HG03108 (cell line): ENCODE data around the gene SERPINB6.
"Not testable (repeated sequence)": the region's sequence is repeated elsewhere in the genome, so short reads cannot be mapped to it uniquely, and the experiment has no call there.

Experiments
- ATAC-seq: cut with Tn5 transposase; IDR thresholded peaks from one replicate; pipeline ENCODE4 v1.9.1; 2021; ENCODE audit warnings: moderate library complexity; ENCODE audit not compliant: unreplicated experiment

Gene SERPINB6

DNA sequence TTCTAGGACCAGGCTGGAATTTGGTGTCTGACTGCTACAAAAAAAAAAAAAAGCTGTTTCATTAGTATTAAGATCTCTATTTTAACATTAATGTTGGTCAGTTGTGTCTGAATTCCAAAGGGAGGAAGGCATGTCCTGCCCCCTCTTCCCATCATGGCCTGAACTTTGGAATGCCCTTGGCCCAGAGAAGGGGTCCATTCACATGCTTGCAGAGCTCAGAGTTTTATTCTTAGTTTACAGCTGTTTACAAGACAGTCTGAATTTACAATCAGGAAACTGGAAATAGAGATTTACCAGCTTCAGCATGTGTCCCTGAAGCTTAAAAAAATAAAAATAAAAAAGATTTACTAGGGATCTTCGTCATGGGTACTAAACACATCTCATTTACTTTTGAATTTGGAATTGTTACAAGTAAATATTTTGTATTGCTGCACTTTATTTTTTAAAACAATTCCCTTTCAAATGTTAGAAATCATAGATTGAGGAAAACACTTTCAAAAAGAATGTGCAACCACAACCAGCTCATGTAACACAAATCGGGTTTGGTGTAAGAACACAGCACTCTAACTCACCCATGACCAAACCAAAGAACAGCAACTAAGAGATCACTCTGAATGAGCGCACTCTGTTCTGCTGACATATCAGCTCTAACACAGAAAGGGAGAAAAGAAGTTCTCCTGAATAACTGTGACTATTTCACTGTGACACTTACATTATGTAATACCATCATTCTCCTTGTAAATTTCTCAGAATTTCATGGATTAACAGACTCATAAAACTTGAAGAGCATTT is 6.6 kb upstream of the SERPINB6 start:
- no peak for ATAC-seq

DNA sequence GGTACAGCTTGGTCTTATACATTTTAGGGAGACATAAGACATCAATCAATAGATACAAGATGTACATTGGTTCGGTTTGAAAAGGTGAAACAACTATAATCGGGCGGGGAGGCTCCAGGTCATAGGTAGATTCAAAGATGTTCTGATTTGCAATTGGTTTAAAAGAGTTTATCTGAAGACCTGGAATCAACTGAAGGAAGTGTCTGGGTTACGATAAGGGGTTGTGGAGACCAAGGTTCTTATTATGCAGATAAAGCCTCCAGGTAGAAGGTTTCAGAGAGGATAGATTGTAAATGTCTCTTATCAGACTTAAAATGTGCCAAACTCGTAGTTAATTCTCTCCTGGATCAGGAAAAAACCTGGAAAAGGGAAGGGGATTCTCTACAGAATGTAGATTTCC is 5.9 kb upstream of the SERPINB6 start:
- ATAC-seq, result no peak

DNA sequence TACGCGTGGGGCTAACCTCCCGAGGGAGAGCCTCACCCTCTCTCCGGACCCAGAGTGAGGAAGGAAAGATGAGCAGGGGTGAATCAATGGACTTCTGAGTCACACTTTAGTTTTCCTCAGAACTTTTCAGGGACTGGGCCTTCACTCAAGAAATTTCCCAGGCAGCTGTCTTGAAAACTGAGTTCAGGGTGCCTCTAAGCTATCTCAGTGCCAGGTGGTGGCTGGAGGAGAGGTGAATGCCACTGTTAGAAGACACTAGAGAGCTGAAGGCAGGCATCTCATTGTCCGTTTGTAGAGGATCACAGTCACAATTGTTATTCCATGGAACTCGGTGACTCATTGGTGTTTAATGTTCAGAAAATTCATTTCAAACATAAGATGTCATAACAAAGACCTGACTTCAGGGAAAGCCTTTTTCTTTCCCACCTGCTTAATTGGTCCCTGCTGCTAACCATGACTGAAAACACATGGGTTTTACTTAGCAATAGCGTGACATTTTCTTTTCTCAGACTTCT is 5.3 kb upstream of the SERPINB6 start:
- no peak for ATAC-seq

DNA sequence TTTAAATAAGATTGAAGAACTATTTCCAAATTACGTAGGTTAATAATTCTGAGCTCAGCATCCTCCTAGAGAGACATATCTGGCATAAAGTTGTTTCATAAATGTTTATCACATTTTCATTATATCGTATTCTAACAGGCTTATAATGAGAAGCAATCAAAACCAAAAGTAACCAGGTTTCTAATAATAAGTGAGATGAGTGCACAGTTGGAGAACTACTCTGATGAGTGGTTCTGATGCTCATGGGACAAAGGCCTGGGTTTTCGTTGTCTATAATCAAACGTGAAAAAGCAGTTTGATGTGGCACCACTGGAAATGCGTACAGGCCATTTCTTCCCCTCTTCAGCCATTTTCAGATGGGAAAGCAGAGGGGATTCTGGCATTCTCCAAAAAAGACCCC is 4.7 kb upstream of the SERPINB6 start:
- ATAC-seq, result no peak

DNA sequence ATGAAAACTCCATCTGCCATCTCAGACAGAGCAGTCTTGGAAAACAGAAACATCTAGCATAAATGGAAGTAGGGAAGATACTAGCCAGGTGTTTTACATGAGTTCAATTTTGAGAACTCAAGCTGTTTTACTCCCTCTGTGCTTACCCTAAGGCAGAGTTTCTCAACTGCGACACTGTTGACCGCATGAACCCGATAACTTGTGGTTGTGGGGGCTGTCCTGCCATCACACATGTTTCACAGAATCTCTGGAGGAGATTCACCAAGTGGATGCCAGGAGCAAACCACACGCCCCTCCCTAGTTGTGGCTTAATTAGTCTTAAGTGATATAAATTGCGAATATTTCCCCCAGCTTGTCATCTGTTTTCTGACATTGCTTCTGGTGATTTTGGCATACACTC is 2.3 kb upstream of the SERPINB6 start:
- ATAC-seq, result no peak

DNA sequence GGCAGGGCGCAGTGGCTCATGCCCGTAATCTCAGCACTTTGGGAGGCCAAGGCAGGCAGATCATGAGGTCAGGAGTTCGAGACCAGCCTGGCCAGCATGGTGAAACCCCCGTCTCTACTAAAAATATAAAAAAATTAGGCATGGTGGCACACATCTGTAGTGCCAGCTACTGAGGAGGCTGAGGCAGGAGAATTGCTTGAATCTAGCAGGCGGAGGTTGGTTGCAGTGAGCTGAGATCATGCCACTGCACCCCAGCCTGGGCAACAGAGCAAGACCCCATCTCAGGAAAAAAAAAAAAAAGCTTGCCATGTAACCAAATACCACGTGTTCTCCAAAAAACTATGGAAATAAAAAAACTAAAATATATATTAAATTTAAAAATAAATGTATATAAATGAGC is 1.8 kb upstream of the SERPINB6 start:
- ATAC-seq, result not testable (repeated sequence)

DNA sequence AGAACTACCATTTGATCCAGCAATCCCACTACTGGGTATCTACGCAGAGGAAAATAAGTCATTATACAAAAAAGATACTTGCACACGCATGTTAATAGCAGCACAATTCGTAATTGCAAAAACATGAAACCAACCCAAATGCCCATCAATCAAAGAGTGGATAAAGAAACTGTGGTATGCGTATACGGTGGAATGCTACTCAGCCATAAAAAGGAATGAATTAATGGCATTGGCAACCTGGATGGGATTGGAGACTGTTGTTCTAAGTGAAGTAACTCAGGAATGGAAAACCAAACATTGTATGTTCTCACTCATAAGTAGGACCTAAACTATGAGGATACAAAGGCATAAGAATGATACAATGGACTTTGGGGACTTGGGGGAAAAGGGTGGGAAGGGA is 1.3 kb upstream of the SERPINB6 start:
- not testable (repeated sequence) for ATAC-seq

DNA sequence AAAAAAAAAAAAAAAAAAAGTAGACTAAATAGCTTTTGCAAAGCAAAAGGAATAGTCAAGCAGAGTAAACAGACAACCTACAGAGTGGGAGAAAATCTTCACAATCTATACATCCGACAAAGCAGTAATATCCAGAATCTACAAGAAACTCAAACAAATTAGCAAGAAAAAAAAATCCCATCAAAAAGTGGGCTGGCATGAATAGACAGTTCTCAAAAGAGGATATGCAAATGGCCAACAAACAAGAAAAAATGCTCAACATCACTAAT is 786 bp upstream of the SERPINB6 start:
- ATAC-seq, result not testable (repeated sequence)

DNA sequence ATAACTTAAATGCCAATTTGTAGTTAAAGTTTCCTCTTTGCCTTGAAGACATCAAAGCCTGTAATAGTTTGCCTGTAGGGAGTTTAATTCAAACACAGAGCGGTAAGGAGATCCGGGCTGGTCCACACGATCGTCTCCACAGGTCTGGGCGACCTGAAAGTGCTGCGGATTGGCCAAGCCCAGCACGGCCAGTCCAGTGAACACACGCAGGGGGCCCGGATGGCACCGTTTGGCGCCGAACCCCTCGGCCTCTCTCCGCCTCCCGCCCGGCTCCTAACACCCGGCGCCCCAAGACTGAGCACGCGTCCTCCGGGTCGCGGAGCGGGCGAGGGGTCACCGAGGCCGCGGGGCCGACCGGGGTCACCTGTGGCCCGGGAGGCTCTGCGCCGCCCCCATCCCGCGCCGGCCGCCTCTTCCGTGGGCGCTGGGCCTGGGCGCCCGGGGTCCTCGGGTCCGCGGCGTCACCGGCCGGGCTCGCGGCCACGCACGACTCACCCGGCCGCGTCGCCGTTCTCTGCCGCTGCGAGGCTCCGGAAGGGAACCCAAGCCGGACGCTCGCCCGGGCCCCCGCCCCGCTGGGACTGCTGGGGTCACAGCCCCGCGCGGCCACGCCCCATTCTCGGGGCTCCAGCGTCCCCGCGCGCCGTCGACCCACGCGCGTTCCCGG is 481 bp downstream of the SERPINB6 start:
- ATAC-seq, result no peak

DNA sequence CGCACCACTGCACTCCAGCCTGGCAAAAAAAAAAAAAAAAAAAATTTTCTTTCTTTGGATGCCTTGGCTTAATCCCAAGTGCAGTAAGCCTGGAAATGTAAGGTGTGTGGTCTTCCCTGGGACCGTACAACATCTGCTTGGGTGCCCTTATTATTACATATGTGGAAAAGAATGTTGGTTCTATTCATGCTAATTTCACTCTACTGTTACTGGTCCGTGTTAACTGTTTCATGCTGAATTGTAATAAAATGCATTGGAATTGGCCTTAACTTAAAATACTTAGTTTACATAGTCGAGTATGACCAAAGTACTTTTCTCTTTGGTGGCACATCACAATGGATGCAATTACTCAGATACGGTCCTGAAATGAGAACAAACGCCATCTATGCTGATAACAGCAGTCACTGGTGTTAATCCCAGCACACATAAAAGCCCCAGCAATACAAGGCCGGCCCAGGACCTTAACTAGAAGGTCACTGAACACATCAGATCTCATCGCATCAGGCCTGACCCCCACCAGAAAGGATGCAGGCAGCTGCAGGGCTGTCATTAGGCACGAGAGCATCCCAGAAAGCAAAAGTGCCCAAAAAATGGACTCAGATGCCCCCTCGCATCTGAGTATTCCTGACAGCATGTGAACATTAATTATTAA is 1.2 kb downstream of the SERPINB6 start:
- no peak for ATAC-seq

DNA sequence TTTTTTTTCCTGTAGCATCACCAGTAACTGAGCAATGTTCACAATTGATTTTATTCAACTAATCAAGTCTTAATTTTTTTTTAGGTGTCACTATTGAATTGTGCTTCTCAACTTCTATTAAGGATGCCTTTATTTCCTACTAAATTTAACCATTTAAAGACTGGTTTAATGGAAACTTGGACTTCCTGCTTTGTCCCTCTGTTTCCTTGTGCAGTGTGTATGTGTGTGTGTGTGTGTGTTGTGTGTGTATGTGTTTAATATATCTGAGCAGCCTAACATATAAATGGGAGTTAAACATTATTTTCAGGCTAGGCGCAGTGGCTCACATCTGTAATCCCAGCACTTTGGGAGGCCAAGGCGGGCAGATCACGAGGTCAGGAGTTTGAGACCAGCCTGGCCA is 1.8 kb downstream of the SERPINB6 start:
- no peak for ATAC-seq

DNA sequence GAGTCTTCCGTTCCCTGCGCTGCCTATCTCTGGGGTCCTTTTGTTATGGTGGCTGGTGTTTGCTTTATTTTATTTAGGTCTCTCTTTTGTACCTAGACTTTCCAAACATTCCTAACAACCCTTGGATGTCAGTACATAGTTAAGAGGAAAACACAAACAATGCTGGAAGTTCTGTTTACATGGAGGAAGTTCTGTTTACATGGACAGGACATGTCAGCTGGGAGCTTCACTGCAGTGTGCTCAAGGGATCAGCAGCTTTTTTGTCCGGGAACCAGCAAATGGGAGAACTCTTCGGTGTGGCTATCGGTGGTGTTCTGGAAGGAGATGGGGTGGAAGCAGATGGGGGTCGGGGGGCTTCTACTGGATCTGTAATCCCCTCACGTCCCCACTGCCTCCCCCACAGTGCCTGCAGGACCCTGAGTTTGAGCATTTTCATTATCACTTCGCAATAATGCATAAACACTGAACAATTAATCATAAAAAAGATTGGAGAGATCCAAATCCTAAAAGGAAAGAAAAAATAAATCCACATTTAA is 2.7 kb downstream of the SERPINB6 start:
- ATAC-seq, result no peak

DNA sequence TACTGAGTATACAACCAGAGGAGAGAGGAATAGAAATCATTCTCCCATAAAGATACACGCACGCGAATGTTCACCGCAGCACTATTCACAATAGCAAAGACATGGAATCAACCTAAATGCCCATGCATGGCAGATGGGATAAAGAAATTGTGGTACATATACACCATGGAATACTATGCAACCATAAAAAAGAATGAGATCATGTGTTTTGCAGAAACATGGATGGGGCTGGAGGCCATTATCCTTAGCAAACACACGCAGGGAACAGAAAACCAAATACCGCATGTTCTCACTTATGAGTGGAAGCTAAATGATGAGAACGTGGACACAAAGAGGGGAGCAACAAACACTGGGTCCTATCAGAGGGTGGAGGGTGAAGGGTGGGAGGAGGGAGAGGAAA is 3.4 kb downstream of the SERPINB6 start:
- ATAC-seq, result no peak

DNA sequence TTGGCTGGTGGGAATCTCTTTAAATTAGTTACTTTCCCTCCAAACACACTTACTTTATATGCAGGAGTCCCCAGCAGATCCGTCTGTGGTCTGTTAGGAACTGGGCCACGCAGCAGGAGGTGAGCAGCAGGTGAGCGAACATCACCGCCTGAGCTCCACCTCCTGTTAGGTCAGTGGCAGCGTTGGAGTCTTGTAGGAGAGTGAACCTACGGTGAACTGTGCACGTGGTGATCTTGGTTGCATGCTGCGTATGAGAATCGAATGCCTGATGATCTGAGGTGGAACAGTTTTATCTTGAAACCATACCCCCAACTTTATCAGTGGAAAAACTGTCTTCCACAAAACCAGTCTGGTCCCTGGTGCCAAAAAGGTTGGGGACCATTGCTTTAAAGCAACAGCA is 5.0 kb downstream of the SERPINB6 start:
- ATAC-seq, result no peak

DNA sequence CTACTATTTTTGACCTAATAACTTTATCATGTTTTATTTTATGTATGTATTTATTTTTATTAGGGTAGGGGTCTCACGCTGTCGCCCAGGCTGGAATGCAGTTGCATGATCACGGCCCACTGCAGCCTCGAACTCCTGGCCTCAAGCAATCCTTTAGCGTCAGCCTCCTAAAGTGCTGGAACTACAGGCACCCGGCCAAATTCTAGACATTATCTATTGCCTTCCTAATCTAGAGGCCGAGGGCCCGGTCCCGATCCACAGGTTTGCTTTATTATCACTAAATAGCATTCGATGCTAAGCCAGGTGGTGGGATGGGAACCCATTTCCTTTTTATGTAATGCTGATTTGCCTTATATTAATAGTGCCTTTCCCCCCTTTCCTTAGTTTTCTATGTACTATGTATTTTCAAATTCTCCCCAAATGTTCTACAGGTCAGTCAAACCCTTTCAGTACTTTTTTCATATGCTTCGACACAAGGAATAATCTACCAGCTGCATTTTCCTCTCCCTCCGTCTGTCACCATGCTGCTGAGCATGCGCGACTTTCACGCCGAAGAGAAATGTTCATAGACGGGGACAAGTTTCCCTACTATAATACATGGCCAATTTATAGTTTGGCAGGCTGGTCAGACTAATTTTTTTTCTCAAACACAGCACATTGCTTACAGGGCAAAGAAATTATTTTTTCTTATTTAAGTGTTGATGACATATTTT is 6.4 kb downstream of the SERPINB6 start:
- ATAC-seq, result no peak

DNA sequence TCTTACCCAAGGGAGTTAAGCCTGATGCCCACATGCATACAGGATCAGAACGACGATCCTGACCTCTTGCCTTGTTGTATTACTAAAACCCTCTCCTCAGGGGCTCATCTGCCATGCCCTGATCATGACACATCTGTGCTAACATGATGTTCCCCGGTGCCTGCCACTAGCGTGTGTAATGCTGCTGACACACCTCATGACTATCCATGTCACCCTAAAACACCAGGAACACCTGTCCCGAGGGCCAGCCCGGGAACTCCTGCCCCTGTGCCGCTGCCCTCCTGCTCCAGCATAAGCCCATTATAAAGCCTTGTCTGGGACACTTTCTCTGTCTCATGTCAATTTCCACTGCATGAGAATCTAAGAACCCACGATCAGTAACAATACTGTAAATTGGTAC is 7.6 kb downstream of the SERPINB6 start:
- no peak for ATAC-seq

DNA sequence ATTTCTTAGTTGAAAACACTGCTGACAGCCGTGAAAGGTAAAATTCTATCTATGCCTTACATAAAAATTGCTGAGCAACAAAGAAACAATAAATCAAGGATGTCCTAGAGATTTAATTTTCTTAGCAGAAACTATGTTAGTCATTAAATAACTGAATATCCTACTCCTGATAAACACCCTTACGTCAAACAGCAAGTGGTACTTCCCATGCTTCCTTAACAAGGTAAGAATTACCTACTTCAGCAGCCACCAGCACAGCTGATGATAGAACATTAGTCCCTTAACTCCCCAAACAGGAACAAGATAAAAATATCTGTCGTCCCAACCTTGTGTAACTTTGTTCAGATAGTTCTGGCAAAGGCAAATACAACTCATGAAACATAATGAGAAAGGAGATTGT is 8.7 kb downstream of the SERPINB6 start:
- ATAC-seq, result no peak

DNA sequence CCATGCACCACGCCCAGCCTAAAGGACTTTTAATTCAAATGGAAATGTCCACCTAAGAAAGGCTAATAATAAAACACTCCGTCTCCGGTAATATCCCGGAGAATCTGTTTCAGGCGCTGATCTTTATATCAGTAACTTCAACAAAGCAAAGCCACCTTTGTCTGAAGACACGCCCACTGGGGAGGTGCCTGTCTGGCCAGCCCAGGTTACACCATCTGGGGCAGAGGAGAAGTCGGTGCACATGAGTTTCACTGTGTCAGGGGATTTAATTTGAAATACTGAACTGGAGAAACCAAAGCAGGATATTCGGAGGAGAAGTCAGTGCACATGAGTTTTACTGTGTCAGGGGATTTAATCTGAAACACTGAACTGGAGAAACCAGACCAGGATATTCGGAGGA is 9.4 kb downstream of the SERPINB6 start:
- no peak for ATAC-seq

DNA sequence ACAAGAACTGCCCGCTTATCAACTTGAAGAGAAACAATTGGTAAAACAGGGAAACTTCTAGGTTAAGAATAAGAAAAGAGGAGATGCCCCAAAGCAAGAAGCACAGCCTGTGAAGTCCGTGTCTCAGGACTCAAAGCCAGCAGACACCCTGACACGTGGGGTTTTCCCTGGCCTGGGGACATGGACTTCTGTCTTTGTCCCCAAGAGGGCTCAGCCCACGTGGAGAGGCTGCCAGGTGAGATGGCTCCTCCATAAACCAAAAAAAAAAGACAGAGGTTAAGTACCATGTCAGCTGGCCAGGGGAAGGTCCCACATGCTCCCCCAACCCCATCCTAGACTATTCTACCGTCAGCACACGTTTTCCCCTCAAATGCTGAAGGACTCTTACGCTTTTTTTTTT is 9.9 kb downstream of the SERPINB6 start:
- no peak for ATAC-seq

DNA sequence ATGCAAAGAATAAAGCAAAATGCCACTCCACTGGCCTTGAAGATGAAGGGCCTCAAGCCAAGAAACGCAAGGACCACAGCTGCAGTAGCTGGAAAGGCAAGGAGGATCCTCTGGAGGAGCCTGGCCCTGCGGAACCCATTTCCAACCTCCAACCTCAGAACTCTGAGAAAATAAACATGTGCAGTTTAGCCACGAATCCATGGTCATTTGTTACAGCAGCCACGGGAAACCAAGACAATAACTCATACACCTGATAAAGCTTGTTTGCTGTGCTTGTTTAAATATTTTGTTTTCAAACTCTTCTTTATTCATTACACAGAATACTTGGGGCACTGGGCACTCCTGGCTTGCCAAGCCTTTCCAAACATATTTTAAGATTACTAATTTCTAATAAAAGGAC is 10.4 kb downstream of the SERPINB6 start:
- no peak for ATAC-seq
